HEK293T (cell line): ENCODE results near the gene MRPS2.

Experiments used
- HDGF ChIP-seq: fragments of 450-650 bp; IDR thresholded peaks from 2 replicates; pipeline ENCODE4 v1.6.1; 2017; ENCODE audit warnings: antibody characterized with exemption, borderline replicate concordance
- SUZ12 ChIP-seq: fragments of 450-650 bp; IDR thresholded peaks from 2 replicates; pipeline ENCODE4 v1.6.1; 2016; ENCODE audit warnings: mild to moderate bottlenecking
- TARDBP ChIP-seq: fragments of 450-650 bp; IDR thresholded peaks from 2 replicates; pipeline ENCODE4 v1.6.1; 2016

GRCh38 chr9:135492886-135493669, 7.4 kb upstream of the MRPS2 start:
- TF ChIP-seq HDGF (no peak), SUZ12 (no peak), TARDBP (no peak)
